GM12878 (cell line): ENCODE measurements around the gene ABL1. TPM values are rescaled to one million over a fixed set of nuclear protein-coding genes. Genes with fewer than 3 reads are reported as not detected.

Experiments used
- ATAC-seq: fragments of 200-7000 bp; cut with Tn5 transposase; 3 replicates; pipeline ENCODE4 v1.9.1; 2020; ENCODE audit warnings: mild to moderate bottlenecking, moderate library complexity
- BruUV-seq: library from RNA; stranded (reverse); fragments of 400-500 nt; replicated peaks from 2 replicates; lab custom pipeline; 2021; lab: Mats Ljungman, UMichigan
- CTCF ChIA-PET: fragments of 300-600 bp; sonication (Branson Sonifier 250); formaldehyde crosslinking; extraction: SDS; loops from one replicate; lab custom pipeline; 2021; ENCODE audit warnings: inconsistent platforms; lab: Yijun Ruan, JAX
- POLR2A ChIA-PET: fragments of 350-600 bp; formaldehyde crosslinking; extraction: SDS; loops from one replicate; lab custom pipeline; 2021; ENCODE audit warnings: inconsistent platforms; lab: Charles Lee
- RAD21 ChIA-PET: fragments of 300-600 bp; sonication (Branson Sonifier 250); formaldehyde crosslinking; loops from one replicate; lab custom pipeline; 2023; ENCODE audit warnings: antibody characterized with exemption; ENCODE audit not compliant: unreplicated experiment; lab: Charles Lee
- SMC1A ChIA-PET: fragments of 300-600 bp; sonication (Branson Sonifier 250); formaldehyde crosslinking; loops from one replicate; lab custom pipeline; 2023; ENCODE audit not compliant: unreplicated experiment, uncharacterized antibody; lab: Charles Lee
- DNase-seq: peaks from one replicate; pipeline ENCODE4 v3.0.0-alpha.2; 2011; ENCODE audit warnings: low read depth, low spot score
- FAIRE-seq: peaks from 3 replicates; lab custom pipeline; 2011; peaks lifted over from hg19 to GRCh38; lab: Jason Lieb, UNC
- H2AFZ ChIP-seq: 2 replicates; pipeline ENCODE4 v1.6.0; 2011; ENCODE audit warnings: low read depth, low read length, control low read depth; ENCODE audit not compliant: control insufficient read depth
- H3K27ac ChIP-seq: 2 replicates; pipeline ENCODE4 v1.5.1; 2011; ENCODE audit warnings: control low read depth; ENCODE audit not compliant: control insufficient read depth, insufficient read depth
- H3K27me3 ChIP-seq, 2 experiments: replicated peaks in 1 of 2; 2 replicates each; pipeline versions ENCODE4 v1.6.0 to v1.6.1; 2011; ENCODE audit warnings: low read length in 1 of 2; ENCODE audit not compliant: control insufficient read depth in 2 of 2, insufficient read depth in 2 of 2
- H3K36me3 ChIP-seq, 2 experiments: 2 replicates each; pipeline ENCODE4 v1.5.1; 2011; ENCODE audit warnings: low read length in 1 of 2; ENCODE audit not compliant: control insufficient read depth in 2 of 2, insufficient read depth in 2 of 2
- H3K4me1 ChIP-seq: 2 replicates; pipeline ENCODE4 v1.6.1; 2011; ENCODE audit warnings: mild to moderate bottlenecking, low read length, moderate library complexity, mixed read lengths; ENCODE audit not compliant: control insufficient read depth, insufficient read depth
- H3K4me2 ChIP-seq: 2 replicates; pipeline ENCODE4 v1.6.0; 2011; ENCODE audit warnings: control low read depth; ENCODE audit not compliant: control insufficient read depth, insufficient read depth
- H3K4me3 ChIP-seq: fragments of 200-600 bp; sonication (generic); 2 replicates; pipeline ENCODE4 v1.5.1; 2016
- H3K79me2 ChIP-seq: 2 replicates; pipeline ENCODE4 v1.6.0; 2011; ENCODE audit warnings: low read length; ENCODE audit not compliant: control insufficient read depth, insufficient read depth
- H3K9ac ChIP-seq: 2 replicates; pipeline ENCODE4 v1.8.0; 2011; ENCODE audit warnings: low read length, control low read depth, mixed read lengths; ENCODE audit not compliant: control insufficient read depth, insufficient read depth
- H3K9me3 ChIP-seq: replicated peaks from 3 replicates; pipeline ENCODE4 v1.5.1; 2011; ENCODE audit warnings: mild to moderate bottlenecking, low read length; ENCODE audit not compliant: control insufficient read depth, insufficient read depth
- H4K20me1 ChIP-seq: 2 replicates; pipeline ENCODE4 v1.6.0; 2011; ENCODE audit not compliant: control insufficient read depth, insufficient read depth
- CBFB ChIP-seq: IDR thresholded peaks from 2 replicates; pipeline ENCODE4 v1.6.1; 2016; ENCODE audit warnings: antibody characterized with exemption, low read depth
- DPF2 ChIP-seq: fragments of 450-650 bp; IDR thresholded peaks from 2 replicates; pipeline ENCODE4 v1.6.1; 2017; ENCODE audit warnings: mild to moderate bottlenecking
- FOXK2 ChIP-seq: fragments of 450-650 bp; IDR thresholded peaks from 2 replicates; pipeline ENCODE4 v1.6.1; 2017; ENCODE audit warnings: mild to moderate bottlenecking, moderate library complexity
- FOXM1 ChIP-seq: IDR thresholded peaks from 2 replicates; pipeline ENCODE4 v1.6.1; 2012; ENCODE audit warnings: low read depth, mild to moderate bottlenecking, inconsistent platforms, low read length, moderate library complexity
- HDAC2 ChIP-seq: fragments of 200-600 bp; sonication (generic); IDR thresholded peaks from 2 replicates; pipeline ENCODE4 v1.6.1; 2017
- HDGF ChIP-seq: fragments of 450-650 bp; IDR thresholded peaks from 2 replicates; pipeline ENCODE4 v1.6.1; 2016; ENCODE audit warnings: antibody characterized with exemption
- KAT2A ChIP-seq: conservative IDR thresholded peaks from 2 replicates; pipeline ENCODE4 v1.6.1; 2011; ENCODE audit warnings: low read depth, low read length; ENCODE audit not compliant: control insufficient read depth
- MTA2 ChIP-seq: fragments of 450-650 bp; IDR thresholded peaks from 2 replicates; pipeline ENCODE4 v1.6.1; 2016; ENCODE audit warnings: low read depth, mild to moderate bottlenecking, moderate library complexity
- NFYA ChIP-seq: IDR thresholded peaks from 2 replicates; pipeline ENCODE4 v1.6.1; 2011; ENCODE audit warnings: low read depth, mild to moderate bottlenecking, low read length, improper control_type of control experiment, borderline replicate concordance
- NKRF ChIP-seq: fragments of 450-650 bp; conservative IDR thresholded peaks from 2 replicates; pipeline ENCODE4 v1.6.1; 2017; ENCODE audit warnings: mild to moderate bottlenecking, moderate library complexity
- PAX5 ChIP-seq: IDR thresholded peaks from 2 replicates; pipeline ENCODE4 v1.6.1; 2011; ENCODE audit warnings: low read depth, low read length, borderline replicate concordance
- RCOR1 ChIP-seq: conservative IDR thresholded peaks from 2 replicates; pipeline ENCODE4 v1.6.1; 2012; ENCODE audit warnings: low read depth, low read length, improper control_type of control experiment
- REST ChIP-seq: IDR thresholded peaks from 2 replicates; pipeline ENCODE4 v1.6.1; 2012; ENCODE audit warnings: mild to moderate bottlenecking, low read depth, low read length
- TAF1 ChIP-seq: IDR thresholded peaks from 2 replicates; pipeline ENCODE4 v1.6.1; 2011; ENCODE audit warnings: mild to moderate bottlenecking, low read depth, low read length, borderline replicate concordance
- TCF12 ChIP-seq: IDR thresholded peaks from 2 replicates; pipeline ENCODE4 v1.6.1; 2011; ENCODE audit warnings: low read depth, mild to moderate bottlenecking, low read length
- USF2 ChIP-seq: IDR thresholded peaks from 2 replicates; pipeline ENCODE4 v1.6.1; 2011; ENCODE audit warnings: low read depth, low read length, improper control_type of control experiment, borderline replicate concordance
- ZBED1 ChIP-seq: IDR thresholded peaks from 2 replicates; pipeline ENCODE4 v1.6.1; 2016; ENCODE audit warnings: borderline replicate concordance
- ZNF274 ChIP-seq: IDR thresholded peaks from one replicate; pipeline ENCODE4 v1.8.0; 2011; ENCODE audit not compliant: insufficient read length, insufficient read depth
- ZSCAN29 ChIP-seq: fragments of 450-650 bp; IDR thresholded peaks from 2 replicates; pipeline ENCODE4 v1.6.1; 2017; ENCODE audit warnings: mild to moderate bottlenecking, moderate library complexity
- in situ Hi-C: fragments of 300-500 bp; cut with MboI; formaldehyde crosslinking; loops from 9 replicates; pipeline ENCODE4 v1.14.3; 2018; ENCODE audit warnings: mixed read lengths
- intact Hi-C: fragments of 100-400 bp; cut with micrococcal nuclease; formaldehyde crosslinking; loops from one replicate; pipeline ENCODE4 v1.14.2; 2022; ENCODE audit not compliant: unreplicated experiment
- polyA plus RNA-seq, 11 experiments: library from polyadenylated mRNA; depleted of rRNA in 4 of 11; unstranded in 6 of 11; stranded (reverse) in 5 of 11; fragments of >200 nt; fragmentation: Nextera tagmentation in 4 of 11; fragmentation: Illumina TruSeq in 1 of 11; extraction: Ambion mirVana in 4 of 11; extraction: Trizol in 1 of 11; gene quantifications; 1 replicate in 1 of 11; 2 replicates in 10 of 11; pipeline versions ENCODE4 v1.2.1 to v1.2.3, GENCODE V29; 2011 to 2016; ENCODE audit warnings: inconsistent platforms in 2 of 11, missing spikeins in 2 of 11, low read depth in 1 of 11
- total RNA-seq, 4 experiments: library from RNA; depleted of rRNA in 3 of 4; stranded (reverse); fragments of >200 nt in 3 of 4; fragmentation: Illumina TruSeq in 1 of 4; extraction: Trizol in 1 of 4; gene quantifications; 2 replicates each; pipeline versions ENCODE4 v1.2.1 to v1.2.3, GENCODE V29; 2013 to 2021

ABL1 gene
- total and polyA plus RNA-seq, 10 of the 15 experiments (the other 5 are each of a cell fraction or from before 2014, with no cell fraction given): 0.79 to 51.5 (median 16.3) TPM

GRCh38 chr9:130831077-130831476 is 4.0 kb upstream of the ABL1 start:
- H3K79me2 ChIP-seq: peaks cover 20% of the 10 kb centered on the region
- intact Hi-C loops: loop anchor here (10.0 kb wide), 1 partner anchor 116 kb away; no protein-coding TSS in a partner anchor
- no peak overlapping the region for H3K9ac ChIP-seq
- H3K27me3 ChIP-seq: no peaks in the 10 kb centered on the region
- no TSS peak for BruUV-seq
- TF ChIP-seq NFYA: no peak
- TF ChIP-seq REST: no peak
- TF ChIP-seq PAX5: no peak
- no peak for TF ChIP-seq HDGF
- no peak for TF ChIP-seq ZSCAN29
- no peak for TF ChIP-seq RCOR1
- TF ChIP-seq ZNF274: no peak
- no peak for TF ChIP-seq USF2
- no peak for TF ChIP-seq CBFB
- TF ChIP-seq MTA2: no peak
- TF ChIP-seq HDAC2: no peak
- TF ChIP-seq TCF12: no peak
- no peak for TF ChIP-seq FOXK2
- TF ChIP-seq FOXM1: no peak
- TF ChIP-seq DPF2: no peak
- TF ChIP-seq KAT2A: no peak
- TF ChIP-seq ZBED1: no peak
- no peak for TF ChIP-seq TAF1
- no peak for TF ChIP-seq NKRF
- DNase-seq (no peak), ATAC-seq (no peak), FAIRE-seq (no peak)
- no peaks in the 10 kb centered on the region for H4K20me1 ChIP-seq
- ChIA-PET SMC1A (interaction anchor here (1.0 kb wide), 1 partner anchor 17 kb away, joined by 3 read pairs; no protein-coding TSS in a partner anchor), RAD21 (interaction anchor here (1.1 kb wide), 1 partner anchor 8 kb away, joined by 4 read pairs; no protein-coding TSS in a partner anchor), POLR2A (interaction anchor here (1.0 kb wide), 1 partner anchor 132 kb away, joined by 3 read pairs; no protein-coding TSS in a partner anchor), CTCF (interaction anchor here (0.7 to 2.6 kb wide), 4 partner anchors 16 to 130 kb away, joined by 3 to 10 read pairs (median 3); no protein-coding TSS in a partner anchor)
- no peak overlapping the region for H3K27ac ChIP-seq
- in situ Hi-C loops: no loop called here
- H3K36me3 ChIP-seq: no peaks in the 10 kb centered on the region
- H3K4me2 ChIP-seq: no peak overlapping the region
- peaks cover 3% of the 10 kb centered on the region; the same call in 2 of the 3 replicates for H3K9me3 ChIP-seq
- no peak overlapping the region for H3K4me3 ChIP-seq
- H2AFZ ChIP-seq: no peak overlapping the region
- peaks cover 3% of the 10 kb centered on the region; the same call in 1 of the 2 replicates for H3K4me1 ChIP-seq
